Memory B cell (primary cell): ENCODE results near the gene VEGFD.
"Not testable (repeated sequence)": the region's sequence is repeated elsewhere in the genome, so short reads cannot be mapped to it uniquely, and the experiment has no call there.

Source experiments
- ATAC-seq: fragments of 150-1000 bp; cut with Tn5 transposase; 2 replicates; pipeline ENCODE4 v1.10.0; 2021; ENCODE audit warnings: low read depth, mild to moderate bottlenecking, moderate library complexity
- DNase-seq, 2 donors: peaks; one replicate each; pipeline ENCODE4 v3.0.0; 2022; ENCODE audit warnings: low spot score in 2 of 2
- H3K27ac Mint-ChIP-seq: one replicate; pipeline ENCODE4 v1.8.0; 2022; ENCODE audit warnings: mild to moderate bottlenecking, moderate library complexity, mixed read lengths
- H3K27me3 Mint-ChIP-seq: one replicate; pipeline ENCODE4 v1.8.0; 2022; ENCODE audit warnings: mixed read lengths
- H3K36me3 Mint-ChIP-seq: one replicate; pipeline ENCODE4 v1.8.0; 2022; ENCODE audit warnings: mild to moderate bottlenecking, mixed read lengths
- H3K4me1 Mint-ChIP-seq: one replicate; pipeline ENCODE4 v1.8.0; 2022; ENCODE audit warnings: mixed read lengths
- H3K4me3 Mint-ChIP-seq: one replicate; pipeline ENCODE4 v1.8.0; 2022; ENCODE audit warnings: mild to moderate bottlenecking, moderate library complexity, mixed read lengths
- H3K9me3 Mint-ChIP-seq: one replicate; pipeline ENCODE4 v1.8.0; 2022; ENCODE audit warnings: mixed read lengths

The VEGFD gene

GRCh38 chrX:15311119-15311518 lies 73.1 kb downstream of the VEGFD start:
- DNase-seq, result no peak

DNA sequence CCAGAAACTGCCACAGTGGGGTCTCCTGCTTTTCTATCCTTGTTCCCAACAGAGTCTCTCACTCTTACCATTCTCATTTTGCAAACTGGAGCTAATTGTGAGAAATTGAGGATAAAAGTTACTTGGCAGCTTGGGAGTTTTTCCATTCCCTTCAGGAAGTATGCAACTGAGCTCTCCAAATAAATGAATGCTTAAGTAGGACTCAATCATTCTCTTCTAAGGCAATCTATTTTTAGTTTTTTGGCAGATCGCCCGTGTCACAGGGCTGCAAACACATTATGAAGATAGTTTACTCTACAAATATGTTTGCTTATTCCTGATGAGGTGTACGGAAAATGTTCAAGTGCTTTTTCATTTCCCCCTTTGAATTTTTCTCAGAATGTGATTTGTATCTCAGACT lies 74.1 kb downstream of the VEGFD start:
- H3K27ac Mint-ChIP-seq, result no peak overlapping the region

More at GRCh38 chrX:15311119-15311518, 73.1 kb downstream of the VEGFD start:
- H3K9me3 Mint-ChIP-seq, result no peaks in the 10 kb centered on the region
- H3K27ac Mint-ChIP-seq, result no peak overlapping the region
- H3K36me3 Mint-ChIP-seq, result no peaks in the 10 kb centered on the region
- H3K4me3 Mint-ChIP-seq, result no peak overlapping the region
- H3K4me1 Mint-ChIP-seq, result no peaks in the 10 kb centered on the region
- ATAC-seq, result no peak
- no peaks in the 10 kb centered on the region for H3K27me3 Mint-ChIP-seq

DNA sequence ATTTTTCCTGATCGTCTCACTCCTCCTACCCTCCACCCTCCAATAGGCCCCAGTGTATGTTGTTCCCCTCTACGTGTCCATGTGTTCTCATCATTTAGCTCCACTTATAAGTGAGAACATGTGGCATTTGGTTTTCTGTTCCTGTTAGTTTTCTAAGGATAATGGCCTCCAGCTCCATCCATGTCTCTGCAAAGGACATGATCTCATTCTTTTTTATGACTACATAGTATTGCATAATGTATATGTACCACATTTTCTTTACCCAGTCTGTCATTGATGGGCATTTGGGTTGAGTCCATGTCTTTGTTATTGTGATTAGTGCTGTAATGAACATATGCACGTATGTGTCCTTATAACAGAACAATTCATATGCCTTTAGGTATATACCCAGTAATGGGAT lies 78.3 kb downstream of the VEGFD start:
- H3K27ac Mint-ChIP-seq, DNase-seq, H3K4me3 Mint-ChIP-seq, H3K27me3 Mint-ChIP-seq, ATAC-seq, H3K4me1 Mint-ChIP-seq, H3K36me3 Mint-ChIP-seq, H3K9me3 Mint-ChIP-seq: not testable (repeated sequence)

More for the DNA sequence above, 74.1 kb downstream of the VEGFD start:
- Mint-ChIP-seq H3K4me3 (no peak overlapping the region), H3K36me3 (no peaks in the 10 kb centered on the region), H3K4me1 (no peaks in the 10 kb centered on the region), H3K9me3 (no peaks in the 10 kb centered on the region), H3K27me3 (no peaks in the 10 kb centered on the region)
- ATAC-seq (no peak), DNase-seq (no peak)

DNA sequence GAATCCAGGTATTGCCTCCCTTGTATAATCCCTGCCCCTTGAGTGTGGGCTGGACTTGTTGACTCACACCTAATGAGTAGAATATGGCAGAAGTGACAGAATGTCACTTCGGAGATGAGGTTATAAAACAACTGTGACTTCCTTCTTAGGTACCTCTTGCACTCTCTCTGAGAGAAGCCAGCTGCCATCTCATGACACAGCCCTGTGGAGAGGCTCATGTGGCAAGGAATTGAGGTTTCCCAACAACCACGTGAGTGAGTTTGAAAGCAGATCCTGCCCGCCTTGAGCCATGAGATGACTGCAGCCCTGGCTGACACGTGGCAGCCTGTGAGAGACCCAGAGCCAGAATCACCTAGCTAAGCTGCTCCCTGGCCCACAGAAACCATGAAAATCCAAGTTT lies 82.3 kb downstream of the VEGFD start:
- Mint-ChIP-seq H3K27me3 (no peaks in the 10 kb centered on the region), H3K4me1 (peaks cover 4% of the 10 kb centered on the region), H3K27ac (no peak overlapping the region), H3K36me3 (no peaks in the 10 kb centered on the region), H3K9me3 (no peaks in the 10 kb centered on the region), H3K4me3 (no peak overlapping the region)
- no peak for DNase-seq
- ATAC-seq, result no peak

DNA sequence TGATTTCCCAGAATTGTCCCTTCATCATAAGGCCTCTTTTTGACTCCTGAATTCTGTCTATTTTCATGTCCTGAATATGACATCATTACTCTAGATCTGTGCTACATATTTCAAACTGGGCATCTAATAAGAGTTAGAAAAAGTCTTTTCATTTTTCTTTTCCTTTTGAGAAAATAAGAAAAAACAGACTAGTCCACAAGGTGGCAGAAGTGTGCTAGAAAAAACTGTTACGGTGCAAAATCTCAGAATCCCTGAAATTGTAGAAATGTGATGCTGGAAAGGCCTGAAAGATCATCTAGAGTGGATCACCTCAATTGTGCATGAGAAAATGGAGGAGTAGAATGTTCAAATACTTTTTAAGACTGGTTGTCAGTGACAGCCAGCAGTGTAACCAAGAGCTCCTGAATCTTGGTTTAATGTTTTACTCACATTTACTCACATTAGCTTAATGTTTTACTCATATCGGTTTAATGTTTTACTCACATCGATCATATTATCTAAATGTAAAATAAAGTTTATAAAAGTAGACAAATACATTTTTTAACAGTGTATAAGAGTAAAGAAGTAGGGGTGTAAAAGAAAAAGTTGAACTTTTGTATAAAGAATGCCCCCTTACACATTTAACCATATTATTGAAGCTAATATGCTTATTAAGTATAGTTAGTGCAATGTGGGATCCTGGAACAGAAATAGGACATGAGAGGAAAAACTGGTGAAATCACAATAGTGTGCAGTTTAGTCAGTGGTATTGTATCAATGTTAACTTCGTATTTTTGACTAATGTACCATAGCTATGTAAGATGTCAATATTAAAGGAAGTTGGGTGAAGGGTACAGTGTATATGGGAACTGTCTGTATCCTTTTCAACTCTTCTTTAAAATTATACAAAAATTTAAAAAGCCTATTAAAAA lies 84.0 kb downstream of the VEGFD start:
- ATAC-seq (no peak), DNase-seq (no peak)
- Mint-ChIP-seq H3K4me3 (no peak overlapping the region), H3K27me3 (no peaks in the 10 kb centered on the region), H3K27ac (no peak overlapping the region), H3K4me1 (peaks cover 4% of the 10 kb centered on the region), H3K9me3 (no peaks in the 10 kb centered on the region), H3K36me3 (no peaks in the 10 kb centered on the region)

- H3K4me3 Mint-ChIP-seq, result no peak overlapping the region
- H3K4me1 Mint-ChIP-seq, result peaks cover 4% of the 10 kb centered on the region
- no peaks in the 10 kb centered on the region for H3K9me3 Mint-ChIP-seq
- ATAC-seq (no peak), DNase-seq (no peak)
- no peak overlapping the region for H3K27ac Mint-ChIP-seq
- no peaks in the 10 kb centered on the region for H3K36me3 Mint-ChIP-seq
- H3K27me3 Mint-ChIP-seq, result no peaks in the 10 kb centered on the region
Measured at GRCh38 chrX:15298780-15299179, 85.4 kb downstream of the VEGFD start.

GRCh38 chrX:15298201-15298600 lies 86.0 kb downstream of the VEGFD start:
- DNase-seq (no peak), ATAC-seq (no peak)
- Mint-ChIP-seq H3K9me3 (peaks cover 2% of the 10 kb centered on the region), H3K36me3 (no peaks in the 10 kb centered on the region), H3K4me3 (no peak overlapping the region), H3K27ac (no peak overlapping the region), H3K4me1 (peaks cover 4% of the 10 kb centered on the region), H3K27me3 (peaks cover 2% of the 10 kb centered on the region)
